GM18520 (cell line): ENCODE results near the gene ARAP1.

Source experiments
- ATAC-seq: cut with Tn5 transposase; IDR thresholded peaks from one replicate; pipeline ENCODE4 v1.9.1; 2021; ENCODE audit not compliant: unreplicated experiment

ARAP1 gene

DNA sequence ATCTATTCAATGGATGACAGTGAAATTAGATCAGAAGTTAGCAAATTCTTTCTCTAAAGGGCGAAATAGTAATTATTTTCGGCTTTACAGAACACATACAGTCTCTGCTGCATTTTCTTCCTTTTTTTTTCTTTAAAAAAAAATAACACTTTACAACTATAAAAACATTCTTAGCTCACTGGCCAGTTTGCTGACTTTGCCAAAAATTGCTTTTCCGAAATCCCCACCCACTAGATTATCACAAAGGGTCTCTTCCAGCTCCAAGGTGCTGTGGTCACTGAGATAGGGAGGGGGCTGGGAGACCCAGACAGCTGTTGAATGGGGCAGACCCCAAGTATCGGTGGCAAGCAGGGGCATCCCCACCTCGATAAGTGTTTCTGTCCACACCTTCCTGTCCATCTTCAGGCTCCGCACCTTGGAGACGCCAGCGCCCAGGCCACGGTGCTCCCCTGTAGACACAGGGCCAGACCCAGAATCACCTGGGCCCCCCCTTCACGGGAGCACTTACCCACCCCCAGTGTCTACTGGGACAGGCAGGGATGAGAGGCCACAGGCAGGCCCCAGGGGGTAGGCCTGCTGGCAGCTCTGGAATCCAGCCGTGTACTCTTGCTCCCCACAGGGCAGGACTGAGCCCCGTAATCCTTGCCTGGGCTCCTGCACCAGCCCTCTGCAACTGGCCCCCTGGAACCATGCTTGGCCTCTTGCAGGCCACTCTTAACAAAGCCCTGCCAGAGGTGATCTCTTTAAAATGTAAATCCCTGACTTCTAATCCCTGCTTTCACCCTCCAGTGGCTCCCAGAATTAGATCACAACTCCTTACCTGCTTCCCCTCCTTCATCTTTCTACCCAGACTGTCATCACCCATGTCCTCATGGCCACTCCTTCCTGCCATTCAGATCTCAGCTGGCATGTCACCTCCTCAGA is 46.5 kb downstream of the ARAP1 start:
- no peak for ATAC-seq

DNA sequence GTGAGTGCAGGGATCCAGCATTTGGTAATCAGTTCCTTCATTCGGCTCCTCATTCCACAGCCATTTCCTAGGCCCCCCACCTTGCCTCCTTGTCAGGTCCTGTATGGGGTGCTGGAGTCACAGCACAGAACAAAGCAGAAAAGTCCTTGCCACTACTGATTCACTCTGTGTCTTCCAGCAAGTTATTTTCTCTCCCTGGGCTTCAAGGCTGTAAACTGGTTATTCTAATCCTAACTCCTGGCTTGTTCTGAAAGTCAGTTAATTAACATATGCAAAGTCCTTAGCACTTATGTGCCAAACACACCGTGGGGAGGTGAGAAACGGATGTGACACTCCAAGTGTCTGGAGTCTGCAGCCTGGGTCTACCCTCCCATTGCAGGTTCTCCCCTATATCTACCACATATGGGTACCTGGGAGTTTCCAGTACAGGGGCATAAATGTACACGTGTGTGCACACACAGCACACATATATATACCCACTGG is 47.4 kb downstream of the ARAP1 start:
- no peak for ATAC-seq

DNA sequence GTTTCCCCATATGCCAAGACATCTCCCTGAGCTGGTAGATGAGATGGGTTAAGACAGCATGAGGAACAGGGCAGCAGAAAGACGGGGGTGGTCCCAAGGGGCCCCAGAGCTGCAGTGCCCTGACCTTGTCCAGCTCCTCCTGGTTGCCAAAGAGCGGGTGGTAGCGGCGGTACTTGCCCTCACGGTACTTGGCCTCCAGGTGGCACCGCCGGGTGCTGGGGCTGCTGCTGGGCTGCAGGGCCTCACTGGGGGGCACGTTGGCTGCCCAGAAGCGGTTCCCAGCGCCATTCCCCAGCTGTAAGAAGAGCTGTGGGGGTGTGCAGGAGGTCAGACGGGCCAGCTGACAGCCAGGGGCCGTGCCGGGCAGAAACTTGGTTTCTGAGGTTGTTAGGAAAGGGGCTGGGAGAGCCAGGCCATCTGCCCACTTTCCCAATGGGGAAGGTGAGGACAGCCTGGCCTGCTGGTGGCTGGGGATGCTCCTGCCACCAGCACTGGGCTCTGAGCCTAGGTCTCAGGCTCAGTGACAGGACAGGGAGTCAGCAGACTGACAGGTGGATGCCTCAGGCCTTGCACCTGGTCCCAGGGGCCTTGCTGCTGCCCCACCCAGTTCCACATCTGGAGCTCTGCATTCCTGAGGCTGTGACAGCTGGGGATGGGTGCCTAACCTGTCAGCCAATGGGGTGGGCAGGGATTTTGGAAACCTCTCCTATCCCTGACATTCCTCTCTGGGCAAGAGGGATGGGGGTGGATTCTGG is 48.0 kb downstream of the ARAP1 start:
- ATAC-seq, result no peak

DNA sequence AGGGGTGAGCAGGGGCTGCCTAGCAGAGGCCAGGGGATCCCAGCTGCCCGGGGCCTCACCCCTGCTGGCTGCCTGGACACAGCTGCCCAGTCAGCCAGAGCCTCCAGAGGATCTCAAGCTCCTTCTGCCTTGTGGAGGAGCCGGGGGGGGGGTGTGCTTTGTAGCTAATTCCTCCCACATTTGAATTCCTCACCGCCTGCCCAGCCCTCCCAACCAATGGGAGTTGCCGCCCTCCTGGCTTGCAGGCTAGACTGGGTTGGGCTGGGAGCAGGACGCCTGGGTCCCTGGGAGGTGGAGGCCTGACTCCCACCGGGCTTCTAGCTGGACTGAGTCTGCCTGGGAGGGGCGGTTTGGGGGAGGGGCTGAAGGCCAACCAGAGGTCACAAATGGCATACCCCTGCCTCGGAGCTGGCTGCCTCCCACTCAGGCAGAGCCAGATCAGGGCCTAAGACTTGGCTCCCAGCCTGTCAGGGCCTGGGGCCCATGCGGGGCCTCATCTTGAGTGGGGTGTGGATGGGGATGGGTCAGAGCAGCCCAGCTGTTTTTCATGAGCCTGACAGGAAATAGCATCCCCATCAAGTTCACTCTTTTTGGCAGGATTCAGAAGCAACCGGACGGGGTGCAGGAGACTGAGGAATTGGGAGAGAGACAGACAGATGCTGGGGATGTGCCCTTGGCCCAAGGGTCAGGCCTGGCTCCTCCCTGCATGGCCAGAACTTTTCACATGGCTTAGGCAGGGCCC is 48.8 kb downstream of the ARAP1 start:
- ATAC-seq, result no peak

DNA sequence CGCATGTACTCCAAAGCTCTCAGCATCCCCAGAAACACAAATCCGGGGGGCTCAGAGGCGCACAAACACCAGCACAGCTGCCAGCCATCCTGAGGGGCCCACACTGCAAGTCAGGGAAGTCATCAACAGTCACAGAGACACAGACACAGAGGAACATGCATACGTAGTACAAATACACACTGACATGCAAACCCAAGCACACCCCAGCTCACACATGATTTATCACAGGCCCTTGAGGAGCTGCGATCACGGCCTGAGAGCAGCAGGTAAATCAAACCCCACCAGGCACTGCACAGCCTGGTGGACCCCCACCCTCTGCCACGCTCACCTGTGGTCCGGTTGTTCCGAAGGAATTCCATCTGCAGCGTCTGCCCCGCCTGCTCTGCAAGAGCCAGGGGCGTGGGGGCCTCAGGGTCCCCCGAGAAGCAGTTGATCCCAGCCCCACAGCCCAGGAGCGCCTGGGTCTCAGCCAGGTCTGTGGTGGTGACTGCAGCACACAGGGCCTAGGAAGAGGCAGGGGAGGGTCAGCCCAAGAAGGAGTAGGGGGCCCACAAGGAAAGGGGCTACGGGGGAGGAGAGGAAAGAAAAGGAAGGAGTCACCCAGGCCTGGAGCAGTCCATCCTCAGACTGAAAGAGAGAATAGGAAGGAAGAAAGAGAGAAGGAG is 49.5 kb downstream of the ARAP1 start:
- no peak for ATAC-seq

DNA sequence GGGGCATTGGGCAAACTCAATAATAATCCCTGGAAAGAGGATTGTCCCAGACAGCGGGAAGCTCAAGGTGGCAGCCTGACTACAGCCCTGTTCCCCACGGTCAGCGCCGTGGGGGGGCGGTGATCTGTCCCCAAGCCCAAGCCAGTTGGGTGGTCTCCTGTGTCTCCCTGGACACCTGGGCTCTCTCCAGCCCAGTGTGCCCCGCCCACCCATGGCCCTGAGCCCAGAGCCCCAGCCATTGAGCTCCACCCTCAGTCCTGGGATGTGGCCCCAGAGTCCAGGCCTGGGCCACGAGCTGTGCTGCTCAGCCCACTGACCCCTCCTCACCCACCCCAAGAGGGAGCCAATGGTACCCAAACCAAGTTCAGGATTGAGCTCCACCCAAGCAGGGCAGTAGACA is 50.1 kb downstream of the ARAP1 start:
- ATAC-seq, result no peak

DNA sequence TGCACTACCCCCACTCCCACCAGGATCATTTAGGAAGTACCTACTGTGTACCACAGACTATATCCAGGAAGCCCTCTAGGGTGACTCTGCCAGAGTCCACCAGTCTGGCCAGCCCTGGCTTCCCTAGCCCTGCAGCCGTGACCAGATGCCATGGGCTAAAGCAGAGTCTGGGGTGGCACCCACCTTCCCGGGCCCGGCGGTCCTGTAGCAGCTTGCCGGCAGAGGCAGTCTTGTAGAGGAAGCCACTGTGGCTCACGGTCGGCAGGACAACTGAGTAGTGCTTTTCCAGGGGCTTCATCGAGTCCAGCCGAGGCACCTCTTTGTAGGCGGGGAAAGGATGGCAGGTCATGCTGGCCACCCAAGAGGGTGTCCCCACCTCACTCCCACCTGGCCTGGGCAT is 50.7 kb downstream of the ARAP1 start:
- no peak for ATAC-seq

DNA sequence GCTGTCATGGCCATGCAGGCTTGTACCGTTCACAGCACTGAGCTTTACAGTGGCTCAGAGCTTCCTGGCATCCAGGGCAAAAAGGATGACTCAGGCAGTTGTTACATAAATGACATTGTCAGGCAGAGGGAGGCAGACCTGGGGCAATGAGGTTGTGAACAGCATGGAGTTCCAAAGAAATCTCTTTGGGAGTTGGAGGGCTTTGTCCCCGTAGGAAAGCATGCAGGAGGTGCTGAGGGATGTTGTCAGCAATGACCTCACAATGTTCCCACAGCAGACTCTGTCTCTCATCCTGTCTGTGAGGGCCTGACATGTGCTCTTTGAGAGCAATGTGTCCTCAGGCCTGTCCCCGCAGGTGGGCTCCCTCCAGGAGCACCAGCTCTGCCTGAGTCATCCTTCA is 52.1 kb downstream of the ARAP1 start:
- ATAC-seq, result no peak

DNA sequence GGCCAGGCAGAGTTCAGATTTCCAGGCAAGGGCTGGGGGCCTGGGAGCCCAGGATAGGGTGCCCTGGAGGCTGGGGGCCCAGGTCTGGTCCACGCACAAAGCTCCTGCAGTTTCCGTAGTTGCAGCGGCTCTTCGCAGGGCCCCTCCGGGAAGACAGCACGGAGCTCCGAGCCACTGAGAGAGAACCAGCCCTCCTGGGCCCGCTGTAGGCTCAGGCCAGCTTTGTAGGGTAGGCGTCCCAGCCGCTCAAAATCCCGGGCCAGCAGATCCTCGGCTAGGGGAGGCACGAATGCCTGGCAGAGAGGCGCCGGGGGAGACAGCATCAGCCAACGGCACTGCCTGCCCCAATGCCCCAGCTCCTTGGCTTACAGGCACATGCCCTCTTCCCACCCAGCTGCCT is 54.4 kb downstream of the ARAP1 start:
- ATAC-seq, result no peak

DNA sequence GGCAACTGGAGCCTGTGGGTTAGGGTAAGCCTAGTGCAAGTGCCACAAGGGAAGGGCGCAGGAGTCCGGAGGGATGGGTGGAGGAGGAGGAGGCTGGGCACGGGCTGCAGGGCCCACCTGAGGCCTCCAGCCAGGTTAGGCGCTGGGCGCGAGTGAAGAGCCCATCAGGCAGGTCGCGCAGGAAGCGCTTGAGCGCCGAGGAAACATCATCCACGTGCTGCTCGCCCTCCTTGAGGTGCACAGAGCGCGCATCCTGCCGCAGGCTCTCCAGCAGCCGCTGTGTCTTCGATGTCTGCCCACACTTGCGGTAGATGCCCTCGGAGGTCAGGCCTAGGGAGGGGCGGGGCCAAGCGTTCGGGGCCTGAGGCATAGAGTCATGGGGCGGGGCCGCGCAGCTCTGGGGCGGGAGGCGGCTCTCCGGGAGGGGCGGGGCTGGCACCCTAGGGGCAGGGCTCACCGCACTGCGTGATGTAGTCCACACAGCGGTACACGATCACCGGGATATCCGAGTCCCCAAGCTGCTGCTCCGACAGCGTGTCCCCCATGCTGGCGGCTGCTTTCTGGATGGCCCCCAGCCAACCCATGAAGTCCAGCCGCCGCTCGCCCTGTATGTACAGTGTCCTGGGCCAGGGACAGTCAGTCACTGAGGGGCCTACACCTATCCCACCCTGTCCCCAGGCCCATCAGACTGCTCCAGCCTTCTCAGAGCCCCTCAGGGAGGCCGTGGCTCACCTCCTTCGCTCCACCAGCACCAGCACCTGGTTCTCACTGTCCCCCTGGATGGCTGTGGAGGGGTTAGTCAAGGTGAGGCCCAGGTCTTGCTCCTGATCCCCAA is 55.1 kb downstream of the ARAP1 start:
- no peak for ATAC-seq

DNA sequence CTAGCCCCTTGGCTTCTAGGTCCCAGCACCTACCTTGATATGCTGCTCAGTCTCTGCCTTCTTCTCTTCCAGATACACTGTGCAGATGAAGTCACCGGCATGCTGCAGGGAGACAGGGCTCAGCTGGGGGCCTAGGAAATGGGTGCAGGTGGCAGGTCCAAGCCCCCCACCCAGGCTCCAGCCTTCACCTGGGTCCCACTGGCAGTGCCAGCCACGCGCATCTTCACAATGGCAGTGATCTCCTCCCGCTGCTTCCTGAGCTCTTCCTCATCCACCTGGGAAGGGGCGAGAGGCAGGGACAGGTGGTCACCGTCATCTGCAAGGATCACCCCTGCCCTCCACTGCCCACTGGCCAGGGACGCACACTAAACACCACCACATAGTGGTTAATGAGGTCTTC is 56.9 kb downstream of the ARAP1 start:
- ATAC-seq, result no peak

DNA sequence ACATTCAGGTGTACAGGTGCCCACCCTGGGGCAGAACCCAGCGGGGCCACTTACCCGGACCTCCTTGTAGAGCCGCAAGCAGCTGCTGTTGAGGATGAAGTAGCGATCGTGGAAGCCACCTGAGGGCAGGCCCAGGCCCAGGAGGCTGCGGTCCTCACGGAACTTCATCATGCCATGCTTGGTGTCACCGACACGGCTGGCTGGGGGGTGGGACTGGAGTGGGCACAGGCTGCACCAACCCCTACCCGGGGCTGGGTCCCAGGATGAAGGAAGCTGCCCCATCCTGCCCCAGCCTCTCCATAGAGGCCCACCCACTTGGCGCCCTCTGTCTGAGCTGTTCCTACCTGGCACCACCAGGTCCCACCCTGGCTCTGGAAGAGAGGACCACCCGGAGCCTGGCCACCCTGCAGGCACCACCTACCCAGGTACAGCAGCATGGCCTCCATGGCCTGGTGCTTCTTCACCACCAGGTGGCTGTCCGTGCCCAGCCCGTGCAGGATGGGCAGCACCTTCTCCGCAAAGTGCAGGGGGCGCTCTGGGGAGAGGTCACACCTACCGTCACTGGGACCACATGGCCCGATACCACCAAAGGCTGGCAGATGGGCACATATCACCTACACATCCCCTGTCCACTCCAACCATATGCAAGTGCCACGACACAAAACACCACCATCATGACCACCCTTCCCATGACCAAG is 58.8 kb downstream of the ARAP1 start:
- no peak for ATAC-seq

DNA sequence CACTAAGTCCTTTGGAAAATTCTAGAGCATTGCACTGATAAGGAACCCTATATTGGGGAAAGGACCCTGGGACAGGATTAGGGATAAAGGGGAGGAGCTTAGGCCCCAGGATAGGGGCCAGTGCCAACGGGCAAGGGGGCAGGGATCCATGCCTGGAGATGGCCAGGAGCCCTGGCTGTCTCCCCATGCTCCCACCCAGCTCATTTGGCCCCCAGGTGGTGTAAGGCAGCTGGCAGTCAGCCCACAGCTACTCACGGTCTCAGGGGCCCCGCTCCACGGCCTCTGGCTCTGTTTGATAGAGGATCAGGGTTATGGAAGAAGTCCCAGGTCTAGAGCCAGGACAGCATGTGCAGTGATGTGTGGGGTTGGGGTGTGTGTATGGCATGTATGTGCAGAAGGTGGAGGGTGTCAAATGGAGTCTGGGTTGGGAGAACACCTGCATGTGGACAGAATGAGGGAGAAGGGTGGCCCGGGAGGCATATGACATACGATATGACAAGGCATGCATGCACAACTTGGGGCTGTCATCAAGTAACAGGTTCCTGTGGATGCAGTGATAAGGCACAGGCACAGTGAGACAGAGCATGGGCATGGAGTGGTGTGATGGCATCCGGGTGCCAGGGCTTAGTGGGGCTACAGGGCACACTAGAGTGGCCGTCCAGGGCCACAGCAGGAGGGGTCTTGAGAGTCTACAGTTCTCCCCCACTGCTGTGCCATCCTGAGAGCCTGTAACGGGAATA is 59.5 kb downstream of the ARAP1 start:
- ATAC-seq, result no peak

DNA sequence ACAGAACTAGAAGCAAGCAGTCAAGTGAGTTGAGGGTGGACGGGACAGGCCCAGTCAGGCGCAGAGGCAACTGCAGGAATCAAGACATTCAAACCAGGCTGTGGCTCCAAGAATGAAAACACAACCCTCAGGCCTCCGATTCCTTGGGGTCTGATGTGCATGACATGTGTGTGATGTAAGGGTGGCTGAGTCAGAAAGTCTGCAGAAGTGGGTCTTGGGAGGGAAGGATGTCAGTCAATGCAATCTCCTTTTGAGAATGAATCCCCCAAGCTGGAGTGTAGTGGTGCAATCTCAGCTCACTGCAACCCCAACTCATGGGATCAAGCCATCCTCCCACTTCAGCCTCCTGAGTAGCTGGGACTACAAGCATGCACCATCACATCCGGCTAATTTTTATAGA is 62.0 kb downstream of the ARAP1 start:
- no peak for ATAC-seq

DNA sequence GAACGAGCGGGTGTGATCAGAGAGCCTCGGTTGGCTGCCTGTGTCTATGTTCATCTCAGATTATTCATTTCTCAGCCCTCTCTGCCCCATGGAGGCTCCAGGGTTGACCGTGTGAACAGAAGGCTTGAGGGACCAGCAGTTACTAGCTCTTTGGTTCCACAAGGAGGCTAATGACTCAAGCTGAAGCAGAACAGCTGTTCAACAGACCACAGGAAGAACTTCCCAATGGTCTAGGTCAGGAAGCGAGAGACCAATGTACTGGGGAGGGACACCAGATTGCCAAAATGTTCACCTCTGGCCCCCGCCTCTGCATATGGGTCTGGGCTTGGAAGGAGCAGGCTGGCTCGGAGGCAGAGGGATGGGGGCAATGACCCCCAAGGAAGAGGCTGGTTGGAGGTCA is 63.3 kb downstream of the ARAP1 start:
- no peak for ATAC-seq

DNA sequence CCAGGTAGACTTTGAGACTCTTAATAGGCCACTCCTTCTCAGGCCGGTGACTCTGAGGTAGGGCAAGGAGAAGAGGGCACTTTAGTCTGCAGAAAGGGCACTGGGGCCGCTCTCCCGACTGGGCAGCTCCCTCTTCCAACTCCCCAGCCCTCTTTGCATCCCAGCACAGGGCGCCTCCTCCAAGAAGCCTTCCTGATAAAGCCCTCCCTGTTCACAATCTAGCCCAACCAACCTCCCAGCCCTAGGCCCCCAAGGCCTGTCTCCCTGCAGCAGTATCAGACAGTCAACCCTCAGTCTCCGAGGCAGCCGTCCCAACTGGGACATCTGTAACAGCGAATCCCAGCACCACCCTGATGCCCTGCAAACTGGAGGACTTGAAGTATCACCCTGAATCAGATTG is 63.7 kb downstream of the ARAP1 start:
- ATAC-seq, result no peak

DNA sequence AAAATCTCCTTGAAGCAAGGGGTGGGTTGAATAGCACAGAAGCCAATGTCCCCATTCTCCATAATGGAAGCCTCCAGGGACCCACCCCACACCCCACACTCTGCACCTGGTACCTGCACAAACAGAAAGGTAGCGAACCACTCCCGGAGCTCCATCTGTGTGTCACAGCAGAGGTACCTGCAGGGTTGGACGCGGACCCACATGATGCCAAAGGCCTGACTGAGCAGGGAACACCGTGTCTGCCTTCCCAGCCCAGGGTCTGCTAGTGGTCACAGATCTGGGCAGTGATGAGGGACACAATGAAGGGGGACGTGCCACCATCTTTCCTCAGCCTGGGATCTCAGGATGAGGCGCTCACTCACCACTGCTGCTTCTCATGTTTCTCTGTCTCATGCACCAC is 64.9 kb downstream of the ARAP1 start:
- ATAC-seq, result no peak

DNA sequence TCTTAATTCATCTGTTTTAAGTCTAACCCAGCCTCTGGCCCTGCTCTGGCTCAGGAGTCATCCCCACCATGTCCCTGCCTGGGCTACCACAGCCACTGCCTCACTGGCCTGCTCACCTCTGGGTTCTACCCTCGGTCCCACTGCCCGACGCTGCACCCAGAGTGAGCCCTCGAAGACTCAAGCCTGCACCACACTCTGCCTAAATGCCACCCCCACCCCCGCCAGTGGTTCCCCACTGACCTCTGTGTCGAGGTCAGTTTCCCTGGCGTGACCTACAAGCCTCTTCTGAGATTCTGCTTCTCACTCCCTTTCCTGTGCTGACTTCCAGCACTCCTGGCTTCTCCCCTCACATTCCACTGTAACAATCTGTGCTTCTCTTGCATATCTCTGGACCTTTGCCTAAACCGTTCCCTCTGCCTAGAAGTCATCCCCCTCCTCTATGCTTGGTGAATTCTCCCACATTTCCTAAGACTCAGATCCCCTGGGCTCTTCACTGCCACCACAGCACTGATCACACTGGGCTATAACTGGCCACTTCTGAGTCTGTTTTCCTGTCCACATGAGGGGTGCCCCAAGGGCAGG is 65.5 kb downstream of the ARAP1 start:
- no peak for ATAC-seq
